GM23338 (cell line): ENCODE measurements around the gene EPHB2. TPM values are rescaled to one million over a fixed set of nuclear protein-coding genes. Genes with fewer than 3 reads are reported as not detected.

Experiments used
- ATAC-seq: fragments of 200-7000 bp; cut with Tn5 transposase; 3 replicates; pipeline ENCODE4 v1.9.1; 2020
- DNase-seq: peaks from one replicate; pipeline ENCODE4 v3.0.0-alpha.2; 2015; ENCODE audit warnings: low spot score
- H2AFZ ChIP-seq: fragments of 200-600 bp; sonication (generic); 2 replicates; pipeline ENCODE4 v1.8.0; 2016; ENCODE audit warnings: antibody characterized with exemption, mild to moderate bottlenecking, moderate library complexity
- H3F3A ChIP-seq: fragments of 200-600 bp; sonication (generic); replicated peaks from 2 replicates; pipeline ENCODE4 v1.8.0; 2017; ENCODE audit warnings: antibody characterized with exemption, mixed run types, low read depth
- H3K27ac ChIP-seq: fragments of 200-600 bp; sonication (generic); 2 replicates; pipeline ENCODE4 v1.6.1; 2016; ENCODE audit warnings: low read depth
- H3K27me3 ChIP-seq: fragments of 200-600 bp; sonication (generic); 2 replicates; pipeline ENCODE4 v1.8.0; 2016; ENCODE audit warnings: mild to moderate bottlenecking, mixed run types, moderate library complexity; ENCODE audit not compliant: insufficient read depth
- H3K36me3 ChIP-seq: fragments of 200-600 bp; sonication (generic); 2 replicates; pipeline ENCODE4 v1.8.0; 2016; ENCODE audit warnings: mild to moderate bottlenecking; ENCODE audit not compliant: insufficient read depth
- H3K4me1 ChIP-seq: fragments of 200-600 bp; sonication (generic); 2 replicates; pipeline ENCODE4 v1.8.0; 2016; ENCODE audit warnings: mild to moderate bottlenecking, moderate library complexity; ENCODE audit not compliant: insufficient read depth
- H3K4me2 ChIP-seq: fragments of 200-600 bp; sonication (generic); 2 replicates; pipeline ENCODE4 v1.7.1; 2017; ENCODE audit warnings: mixed run types
- H3K4me3 ChIP-seq: fragments of 200-600 bp; sonication (generic); 2 replicates; pipeline ENCODE4 v1.6.1; 2016; ENCODE audit warnings: mixed run types
- H3K79me2 ChIP-seq: fragments of 200-600 bp; sonication (generic); replicated peaks from 2 replicates; pipeline ENCODE4 v1.8.0; 2017; ENCODE audit warnings: mild to moderate bottlenecking; ENCODE audit not compliant: insufficient read depth
- H3K9me2 ChIP-seq: fragments of 200-600 bp; sonication (generic); 2 replicates; pipeline ENCODE4 v1.8.0; 2017; ENCODE audit not compliant: insufficient read depth
- H4K20me1 ChIP-seq: fragments of 200-600 bp; sonication (generic); replicated peaks from 2 replicates; pipeline ENCODE4 v1.8.0; 2017; ENCODE audit warnings: mild to moderate bottlenecking; ENCODE audit not compliant: insufficient read depth
- H3K27ac Mint-ChIP-seq: 2 replicates; pipeline ENCODE4 v1.8.0; 2020; ENCODE audit warnings: inconsistent platforms, mild to moderate bottlenecking, moderate library complexity, mixed read lengths
- H3K27me3 Mint-ChIP-seq: 3 replicates; pipeline ENCODE4 v1.8.0; 2022; ENCODE audit warnings: low read depth, mild to moderate bottlenecking, moderate library complexity, mixed read lengths, inconsistent platforms; ENCODE audit not compliant: insufficient read depth, poor library complexity
- H3K36me3 Mint-ChIP-seq: 3 replicates; pipeline ENCODE4 v1.8.0; 2021; ENCODE audit warnings: low read depth, mild to moderate bottlenecking, inconsistent platforms, moderate library complexity, mixed read lengths
- H3K4me1 Mint-ChIP-seq: 3 replicates; pipeline ENCODE4 v1.8.0; 2020; ENCODE audit warnings: mild to moderate bottlenecking, inconsistent platforms, mixed read lengths
- H3K4me3 Mint-ChIP-seq: 3 replicates; pipeline ENCODE4 v1.8.0; 2021; ENCODE audit warnings: moderate library complexity, mild to moderate bottlenecking, inconsistent platforms, mixed read lengths
- H3K9me3 Mint-ChIP-seq: 3 replicates; pipeline ENCODE4 v1.8.0; 2020; ENCODE audit warnings: moderate library complexity, mild to moderate bottlenecking, inconsistent platforms, mixed read lengths
- CREB1 ChIP-seq: fragments of 250-450 bp; sonication (Bioruptor Pico); IDR thresholded peaks from 2 replicates; pipeline ENCODE4 v1.5.0; 2020; ENCODE audit warnings: low read depth, mild to moderate bottlenecking, moderate library complexity
- ETS1 ChIP-seq: IDR thresholded peaks from 2 replicates; pipeline ENCODE4 v1.6.1; 2016; ENCODE audit warnings: antibody characterized with exemption
- EZH2 ChIP-seq: fragments of 200-600 bp; sonication (generic); IDR thresholded peaks from one replicate; pipeline ENCODE4 v1.8.0; 2017; ENCODE audit warnings: antibody characterized with exemption, mild to moderate bottlenecking, low read depth; ENCODE audit not compliant: unreplicated experiment
- EZH2phosphoT487 ChIP-seq: fragments of 200-600 bp; sonication (generic); IDR thresholded peaks from one replicate; pipeline ENCODE4 v1.8.1; 2018; ENCODE audit warnings: antibody characterized with exemption; ENCODE audit not compliant: unreplicated experiment
- JUNB ChIP-seq: IDR thresholded peaks from one replicate; pipeline ENCODE4 v1.6.1; 2016; ENCODE audit warnings: antibody characterized with exemption; ENCODE audit not compliant: unreplicated experiment
- NANOG ChIP-seq: IDR thresholded peaks from 2 replicates; pipeline ENCODE4 v1.6.1; 2016; ENCODE audit warnings: antibody characterized with exemption, borderline replicate concordance
- POLR2AphosphoS5 ChIP-seq: IDR thresholded peaks from 2 replicates; pipeline ENCODE4 v1.6.1; 2016; ENCODE audit warnings: antibody characterized with exemption, low read depth
- STAT1 ChIP-seq: IDR thresholded peaks from one replicate; pipeline ENCODE4 v1.6.1; 2016; ENCODE audit warnings: antibody characterized with exemption; ENCODE audit not compliant: unreplicated experiment
- ZNF114 ChIP-seq: fragments of 250-450 bp; sonication (Bioruptor Pico); IDR thresholded peaks from 2 replicates; pipeline ENCODE4 v1.5.0; 2020; ENCODE audit warnings: mild to moderate bottlenecking, moderate library complexity
- ZNF331 ChIP-seq: fragments of 250-450 bp; sonication (Bioruptor Pico); IDR thresholded peaks from 2 replicates; pipeline ENCODE4 v1.5.0; 2020; ENCODE audit warnings: low read depth, mild to moderate bottlenecking, moderate library complexity
- polyA plus RNA-seq: library from polyadenylated mRNA; unstranded; fragments of >200 nt; fragmentation: Nextera tagmentation; extraction: Ambion mirVana; gene quantifications from 2 replicates; pipeline ENCODE4 v1.2.1, GENCODE V29; 2016
- total RNA-seq: library from RNA; depleted of rRNA; stranded (reverse); fragments of >200 nt; shearing (Covaris generic); gene quantifications from 2 replicates; pipeline ENCODE4 v1.2.3, GENCODE V29; 2014
- TF ChIP-seq, protein P1 (sequence below): IDR thresholded peaks from one replicate; pipeline ENCODE4 v1.6.1; 2018; ENCODE audit warnings: antibody characterized with exemption; ENCODE audit not compliant: unreplicated experiment
- TF ChIP-seq, protein P2 (sequence below), 2 experiments: fragments of 200-600 bp in 1 of 2; sonication (generic) in 1 of 2; conservative IDR thresholded peaks; 2 replicates each; pipeline versions ENCODE4 v1.5.1 to v1.6.1; 2016 to 2017; ENCODE audit warnings: antibody characterized with exemption in 2 of 2, low read depth in 2 of 2, mild to moderate bottlenecking in 2 of 2, moderate library complexity in 1 of 2
- TF ChIP-seq, protein P3 (sequence below): fragments of 250-450 bp; sonication (Bioruptor Pico); IDR thresholded peaks from 2 replicates; pipeline ENCODE4 v1.5.0; 2020; ENCODE audit warnings: mild to moderate bottlenecking, moderate library complexity

The EPHB2 gene
- total and polyA plus RNA-seq, 2 experiments from 2014 or later: 4.1 to 20.1 TPM

- no peaks in the 10 kb centered on the region for H3F3A ChIP-seq
- no peaks in the 10 kb centered on the region for H3K36me3 ChIP-seq
- no peaks in the 10 kb centered on the region for H3K4me1 ChIP-seq
- Mint-ChIP-seq H3K27ac (no peak overlapping the region), H3K27me3 (peaks cover 2% of the 10 kb centered on the region), H3K36me3 (no peaks in the 10 kb centered on the region), H3K4me1 (peaks cover 12% of the 10 kb centered on the region; the same call in 2 of the 3 replicates), H3K9me3 (peaks cover 3% of the 10 kb centered on the region; the same call in 1 of the 3 replicates), H3K4me3 (no peak overlapping the region)
- ATAC-seq: no peak
- H3K27ac ChIP-seq: no peak overlapping the region
- no peak overlapping the region for H2AFZ ChIP-seq
- no peaks in the 10 kb centered on the region for H3K9me2 ChIP-seq
- DNase-seq: no peak
- no peaks in the 10 kb centered on the region for H4K20me1 ChIP-seq
- no peak overlapping the region for H3K4me2 ChIP-seq
- no peaks in the 10 kb centered on the region for H3K27me3 ChIP-seq
- TF ChIP-seq, protein P1, sequence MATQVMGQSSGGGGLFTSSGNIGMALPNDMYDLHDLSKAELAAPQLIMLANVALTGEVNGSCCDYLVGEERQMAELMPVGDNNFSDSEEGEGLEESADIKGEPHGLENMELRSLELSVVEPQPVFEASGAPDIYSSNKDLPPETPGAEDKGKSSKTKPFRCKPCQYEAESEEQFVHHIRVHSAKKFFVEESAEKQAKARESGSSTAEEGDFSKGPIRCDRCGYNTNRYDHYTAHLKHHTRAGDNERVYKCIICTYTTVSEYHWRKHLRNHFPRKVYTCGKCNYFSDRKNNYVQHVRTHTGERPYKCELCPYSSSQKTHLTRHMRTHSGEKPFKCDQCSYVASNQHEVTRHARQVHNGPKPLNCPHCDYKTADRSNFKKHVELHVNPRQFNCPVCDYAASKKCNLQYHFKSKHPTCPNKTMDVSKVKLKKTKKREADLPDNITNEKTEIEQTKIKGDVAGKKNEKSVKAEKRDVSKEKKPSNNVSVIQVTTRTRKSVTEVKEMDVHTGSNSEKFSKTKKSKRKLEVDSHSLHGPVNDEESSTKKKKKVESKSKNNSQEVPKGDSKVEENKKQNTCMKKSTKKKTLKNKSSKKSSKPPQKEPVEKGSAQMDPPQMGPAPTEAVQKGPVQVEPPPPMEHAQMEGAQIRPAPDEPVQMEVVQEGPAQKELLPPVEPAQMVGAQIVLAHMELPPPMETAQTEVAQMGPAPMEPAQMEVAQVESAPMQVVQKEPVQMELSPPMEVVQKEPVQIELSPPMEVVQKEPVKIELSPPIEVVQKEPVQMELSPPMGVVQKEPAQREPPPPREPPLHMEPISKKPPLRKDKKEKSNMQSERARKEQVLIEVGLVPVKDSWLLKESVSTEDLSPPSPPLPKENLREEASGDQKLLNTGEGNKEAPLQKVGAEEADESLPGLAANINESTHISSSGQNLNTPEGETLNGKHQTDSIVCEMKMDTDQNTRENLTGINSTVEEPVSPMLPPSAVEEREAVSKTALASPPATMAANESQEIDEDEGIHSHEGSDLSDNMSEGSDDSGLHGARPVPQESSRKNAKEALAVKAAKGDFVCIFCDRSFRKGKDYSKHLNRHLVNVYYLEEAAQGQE: no peak
- no peak for TF ChIP-seq ETS1
- TF ChIP-seq NANOG: no peak
- no peak for TF ChIP-seq JUNB
- TF ChIP-seq ZNF114 (CRISPR knock-in tag): no peak
- TF ChIP-seq EZH2phosphoT487: no peak
- TF ChIP-seq EZH2: no peak
- no peak for TF ChIP-seq POLR2AphosphoS5
- no peak for TF ChIP-seq STAT1
- TF ChIP-seq, protein P2, sequence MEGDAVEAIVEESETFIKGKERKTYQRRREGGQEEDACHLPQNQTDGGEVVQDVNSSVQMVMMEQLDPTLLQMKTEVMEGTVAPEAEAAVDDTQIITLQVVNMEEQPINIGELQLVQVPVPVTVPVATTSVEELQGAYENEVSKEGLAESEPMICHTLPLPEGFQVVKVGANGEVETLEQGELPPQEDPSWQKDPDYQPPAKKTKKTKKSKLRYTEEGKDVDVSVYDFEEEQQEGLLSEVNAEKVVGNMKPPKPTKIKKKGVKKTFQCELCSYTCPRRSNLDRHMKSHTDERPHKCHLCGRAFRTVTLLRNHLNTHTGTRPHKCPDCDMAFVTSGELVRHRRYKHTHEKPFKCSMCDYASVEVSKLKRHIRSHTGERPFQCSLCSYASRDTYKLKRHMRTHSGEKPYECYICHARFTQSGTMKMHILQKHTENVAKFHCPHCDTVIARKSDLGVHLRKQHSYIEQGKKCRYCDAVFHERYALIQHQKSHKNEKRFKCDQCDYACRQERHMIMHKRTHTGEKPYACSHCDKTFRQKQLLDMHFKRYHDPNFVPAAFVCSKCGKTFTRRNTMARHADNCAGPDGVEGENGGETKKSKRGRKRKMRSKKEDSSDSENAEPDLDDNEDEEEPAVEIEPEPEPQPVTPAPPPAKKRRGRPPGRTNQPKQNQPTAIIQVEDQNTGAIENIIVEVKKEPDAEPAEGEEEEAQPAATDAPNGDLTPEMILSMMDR (conservative IDR thresholded peaks at IDR 0.05; ENCODE audit: low read depth in 2 of 2): no peak
- TF ChIP-seq, protein P3, sequence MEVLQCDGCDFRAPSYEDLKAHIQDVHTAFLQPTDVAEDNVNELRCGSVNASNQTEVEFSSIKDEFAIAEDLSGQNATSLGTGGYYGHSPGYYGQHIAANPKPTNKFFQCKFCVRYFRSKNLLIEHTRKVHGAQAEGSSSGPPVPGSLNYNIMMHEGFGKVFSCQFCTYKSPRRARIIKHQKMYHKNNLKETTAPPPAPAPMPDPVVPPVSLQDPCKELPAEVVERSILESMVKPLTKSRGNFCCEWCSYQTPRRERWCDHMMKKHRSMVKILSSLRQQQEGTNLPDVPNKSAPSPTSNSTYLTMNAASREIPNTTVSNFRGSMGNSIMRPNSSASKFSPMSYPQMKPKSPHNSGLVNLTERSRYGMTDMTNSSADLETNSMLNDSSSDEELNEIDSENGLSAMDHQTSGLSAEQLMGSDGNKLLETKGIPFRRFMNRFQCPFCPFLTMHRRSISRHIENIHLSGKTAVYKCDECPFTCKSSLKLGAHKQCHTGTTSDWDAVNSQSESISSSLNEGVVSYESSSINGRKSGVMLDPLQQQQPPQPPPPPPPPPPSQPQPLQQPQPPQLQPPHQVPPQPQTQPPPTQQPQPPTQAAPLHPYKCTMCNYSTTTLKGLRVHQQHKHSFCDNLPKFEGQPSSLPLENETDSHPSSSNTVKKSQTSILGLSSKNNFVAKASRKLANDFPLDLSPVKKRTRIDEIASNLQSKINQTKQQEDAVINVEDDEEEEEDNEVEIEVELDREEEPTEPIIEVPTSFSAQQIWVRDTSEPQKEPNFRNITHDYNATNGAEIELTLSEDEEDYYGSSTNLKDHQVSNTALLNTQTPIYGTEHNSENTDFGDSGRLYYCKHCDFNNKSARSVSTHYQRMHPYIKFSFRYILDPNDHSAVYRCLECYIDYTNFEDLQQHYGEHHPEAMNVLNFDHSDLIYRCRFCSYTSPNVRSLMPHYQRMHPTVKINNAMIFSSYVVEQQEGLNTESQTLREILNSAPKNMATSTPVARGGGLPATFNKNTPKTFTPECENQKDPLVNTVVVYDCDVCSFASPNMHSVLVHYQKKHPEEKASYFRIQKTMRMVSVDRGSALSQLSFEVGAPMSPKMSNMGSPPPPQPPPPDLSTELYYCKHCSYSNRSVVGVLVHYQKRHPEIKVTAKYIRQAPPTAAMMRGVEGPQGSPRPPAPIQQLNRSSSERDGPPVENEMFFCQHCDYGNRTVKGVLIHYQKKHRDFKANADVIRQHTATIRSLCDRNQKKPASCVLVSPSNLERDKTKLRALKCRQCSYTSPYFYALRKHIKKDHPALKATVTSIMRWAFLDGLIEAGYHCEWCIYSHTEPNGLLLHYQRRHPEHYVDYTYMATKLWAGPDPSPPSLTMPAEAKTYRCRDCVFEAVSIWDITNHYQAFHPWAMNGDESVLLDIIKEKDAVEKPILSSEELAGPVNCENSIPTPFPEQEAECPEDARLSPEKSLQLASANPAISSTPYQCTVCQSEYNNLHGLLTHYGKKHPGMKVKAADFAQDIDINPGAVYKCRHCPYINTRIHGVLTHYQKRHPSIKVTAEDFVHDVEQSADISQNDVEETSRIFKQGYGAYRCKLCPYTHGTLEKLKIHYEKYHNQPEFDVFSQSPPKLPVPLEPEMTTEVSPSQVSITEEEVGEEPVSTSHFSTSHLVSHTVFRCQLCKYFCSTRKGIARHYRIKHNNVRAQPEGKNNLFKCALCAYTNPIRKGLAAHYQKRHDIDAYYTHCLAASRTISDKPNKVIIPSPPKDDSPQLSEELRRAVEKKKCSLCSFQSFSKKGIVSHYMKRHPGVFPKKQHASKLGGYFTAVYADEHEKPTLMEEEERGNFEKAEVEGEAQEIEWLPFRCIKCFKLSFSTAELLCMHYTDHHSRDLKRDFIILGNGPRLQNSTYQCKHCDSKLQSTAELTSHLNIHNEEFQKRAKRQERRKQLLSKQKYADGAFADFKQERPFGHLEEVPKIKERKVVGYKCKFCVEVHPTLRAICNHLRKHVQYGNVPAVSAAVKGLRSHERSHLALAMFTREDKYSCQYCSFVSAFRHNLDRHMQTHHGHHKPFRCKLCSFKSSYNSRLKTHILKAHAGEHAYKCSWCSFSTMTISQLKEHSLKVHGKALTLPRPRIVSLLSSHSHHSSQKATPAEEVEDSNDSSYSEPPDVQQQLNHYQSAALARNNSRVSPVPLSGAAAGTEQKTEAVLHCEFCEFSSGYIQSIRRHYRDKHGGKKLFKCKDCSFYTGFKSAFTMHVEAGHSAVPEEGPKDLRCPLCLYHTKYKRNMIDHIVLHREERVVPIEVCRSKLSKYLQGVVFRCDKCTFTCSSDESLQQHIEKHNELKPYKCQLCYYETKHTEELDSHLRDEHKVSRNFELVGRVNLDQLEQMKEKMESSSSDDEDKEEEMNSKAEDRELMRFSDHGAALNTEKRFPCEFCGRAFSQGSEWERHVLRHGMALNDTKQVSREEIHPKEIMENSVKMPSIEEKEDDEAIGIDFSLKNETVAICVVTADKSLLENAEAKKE: no peak
- TF ChIP-seq CREB1 (CRISPR knock-in tag): no peak
- TF ChIP-seq ZNF331: no peak
- no peaks in the 10 kb centered on the region for H3K79me2 ChIP-seq
- no peak overlapping the region for H3K4me3 ChIP-seq
These were observed 258.7 kb downstream of the EPHB2 start for GRCh38 chr1:22969304-22969709.
